GM18498 (cell line): ENCODE data around the gene MEF2A.

Experiments used
- ATAC-seq: cut with Tn5 transposase; IDR thresholded peaks from one replicate; pipeline ENCODE4 v1.9.1; 2021; ENCODE audit warnings: mild to moderate bottlenecking, moderate library complexity; ENCODE audit not compliant: unreplicated experiment

MEF2A gene

DNA sequence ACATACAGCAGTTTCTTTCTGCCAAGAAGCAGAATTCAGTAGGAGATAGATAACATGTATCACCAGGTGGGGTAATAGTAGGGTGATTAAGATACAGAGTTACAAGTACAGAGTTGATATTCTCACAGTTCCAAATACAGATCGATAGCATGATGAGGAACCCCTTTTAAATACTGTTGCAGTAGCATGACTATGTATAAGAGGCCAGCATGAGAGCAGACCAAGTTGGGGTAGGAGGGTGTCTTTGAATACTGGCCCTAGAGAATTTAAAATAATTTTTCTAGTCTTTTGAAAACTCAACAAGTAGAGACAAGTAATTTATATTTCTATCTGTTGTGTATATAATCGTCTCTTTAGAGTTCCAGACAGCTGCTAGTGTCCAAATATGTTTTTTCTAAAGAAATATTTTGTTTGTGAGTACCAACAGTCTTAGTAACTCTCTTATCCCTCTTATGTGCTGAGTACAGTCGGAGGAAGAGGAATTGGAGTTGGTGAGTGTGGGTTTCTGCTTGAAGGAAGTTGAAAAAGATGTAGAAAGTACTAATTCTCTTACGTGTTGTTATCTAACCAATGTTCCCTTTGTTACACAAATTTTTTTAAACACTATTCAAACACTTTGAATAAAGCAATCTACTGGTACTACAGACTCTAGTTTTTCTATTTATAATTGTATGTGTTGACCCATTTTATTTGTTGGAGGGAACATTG lies 137.3 kb downstream of the MEF2A start:
- ATAC-seq = no peak

DNA sequence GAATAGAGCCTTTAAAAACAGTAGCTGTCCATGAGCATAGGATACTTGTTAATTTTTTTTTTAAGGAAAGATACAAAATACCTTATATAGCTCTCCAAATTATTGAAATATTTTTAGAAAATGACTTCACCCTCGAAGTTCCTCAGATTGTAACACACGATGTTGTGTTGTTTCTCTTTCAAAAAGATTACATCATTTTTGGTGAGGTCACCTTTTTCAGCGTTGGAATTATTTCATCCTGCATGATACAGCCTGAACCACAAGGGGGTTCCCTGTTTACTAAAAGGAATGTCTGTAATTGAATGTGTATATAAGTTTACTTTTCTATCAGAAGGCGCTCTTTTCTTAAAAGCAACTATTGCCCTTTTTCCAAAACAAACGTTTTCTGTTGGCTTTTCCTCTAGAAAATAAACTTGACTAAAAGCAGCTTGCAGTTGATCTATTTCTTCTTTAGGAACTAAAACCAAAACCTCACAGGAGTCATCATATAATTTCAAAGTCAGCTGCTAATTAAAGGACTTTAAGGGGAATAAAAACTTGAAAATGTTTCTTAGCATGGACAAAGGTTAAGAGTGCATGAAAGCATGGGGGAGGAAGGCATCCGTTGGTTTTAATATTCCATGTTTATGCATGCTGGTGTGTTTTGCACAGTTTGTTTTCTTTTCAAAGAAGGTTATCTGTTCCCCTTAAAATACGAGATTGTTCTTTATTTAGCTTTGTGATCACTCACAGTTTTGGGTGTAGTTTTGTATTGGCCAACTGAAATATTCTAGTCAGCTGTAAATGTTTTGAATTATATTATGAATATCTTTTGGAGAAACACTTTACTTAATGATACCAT lies 138.0 kb downstream of the MEF2A start:
- ATAC-seq = peak; percentile 21

DNA sequence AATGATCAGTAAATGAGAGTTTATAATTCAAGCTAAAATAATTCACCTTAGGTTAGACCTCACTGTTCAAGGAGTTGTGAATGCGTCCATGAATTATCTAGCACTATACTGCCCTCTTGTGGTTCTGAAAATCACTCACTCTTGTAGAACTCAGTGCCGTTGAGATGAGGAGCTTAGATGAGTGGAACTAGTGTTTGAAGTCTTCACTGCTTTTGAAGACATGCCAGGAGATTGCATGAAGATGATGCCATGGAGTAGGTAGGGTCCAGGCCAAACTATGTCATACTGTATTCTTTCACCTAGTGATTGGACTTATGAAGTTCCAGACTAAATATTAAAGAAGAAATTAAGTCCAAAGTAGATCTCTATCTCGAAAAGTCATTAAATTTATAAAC lies 138.7 kb downstream of the MEF2A start:
- ATAC-seq = peak; percentile 74

DNA sequence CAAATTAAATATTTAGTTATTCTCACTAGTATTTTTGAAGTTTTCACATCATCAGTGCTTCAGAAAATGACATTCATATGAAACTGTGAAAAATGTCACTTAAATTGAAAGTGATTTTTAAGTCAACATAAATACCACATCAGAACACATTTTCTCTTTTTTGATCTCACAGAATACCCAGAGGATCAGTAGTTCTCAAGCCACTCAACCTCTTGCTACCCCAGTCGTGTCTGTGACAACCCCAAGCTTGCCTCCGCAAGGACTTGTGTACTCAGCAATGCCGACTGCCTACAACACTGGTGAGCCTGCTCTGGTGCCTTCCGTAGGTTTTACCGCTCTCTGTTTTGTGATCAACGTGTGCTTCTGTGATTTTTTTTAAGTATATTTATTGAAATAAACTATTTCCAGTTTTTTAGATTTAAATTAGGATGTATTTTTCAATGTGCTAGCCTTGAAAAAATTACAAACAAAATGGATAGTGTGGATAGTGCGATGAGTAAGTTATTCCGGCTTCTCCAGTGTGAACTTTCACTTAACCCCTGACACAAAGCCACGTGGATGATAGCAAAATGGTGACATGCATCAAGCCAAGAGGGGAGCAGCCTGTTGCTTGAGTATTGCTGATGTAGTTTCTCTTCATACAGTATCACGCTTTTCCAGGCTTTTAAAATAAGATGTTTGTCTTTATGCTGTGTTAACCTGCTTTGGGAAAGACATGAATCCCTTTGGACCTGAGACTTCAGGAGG lies 140.9 kb downstream of the MEF2A start:
- ATAC-seq = no peak

DNA sequence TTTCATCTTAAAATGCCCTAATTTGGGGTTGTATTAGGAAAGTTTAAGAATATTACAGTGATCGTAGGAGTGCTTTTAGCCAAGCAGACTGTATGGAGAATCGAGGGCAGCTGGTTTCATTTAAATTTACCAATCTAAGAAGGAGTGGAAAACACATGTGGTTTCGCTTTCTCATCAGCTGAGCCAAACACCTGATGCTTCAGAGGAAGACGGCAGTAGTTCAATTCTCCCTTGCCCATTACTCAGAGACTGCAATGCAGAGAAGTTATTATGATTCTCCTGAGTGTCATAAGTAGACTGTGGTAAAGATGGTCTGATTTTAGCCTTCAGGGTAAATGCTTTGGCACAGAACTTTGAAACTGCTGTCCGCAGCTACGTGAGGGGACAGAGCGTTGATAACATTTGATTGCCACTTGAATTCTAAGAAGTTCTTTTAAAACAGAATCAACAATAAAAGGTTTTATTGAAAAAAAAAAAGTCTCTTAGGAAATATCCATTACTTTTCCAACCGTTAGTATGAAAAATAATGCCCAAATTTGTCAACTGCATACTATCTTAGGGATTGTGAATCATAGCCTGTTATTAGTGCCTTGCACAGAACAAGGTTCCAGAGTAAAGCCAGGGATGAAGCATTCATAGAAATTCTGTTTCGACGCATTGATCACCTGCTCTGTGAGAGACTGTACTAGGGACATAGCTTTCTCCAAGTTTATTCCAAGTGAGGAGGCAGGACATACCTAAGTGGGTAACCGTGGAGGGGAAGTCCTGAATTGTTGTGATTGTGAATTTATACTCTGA lies 141.9 kb downstream of the MEF2A start:
- ATAC-seq = no peak

DNA sequence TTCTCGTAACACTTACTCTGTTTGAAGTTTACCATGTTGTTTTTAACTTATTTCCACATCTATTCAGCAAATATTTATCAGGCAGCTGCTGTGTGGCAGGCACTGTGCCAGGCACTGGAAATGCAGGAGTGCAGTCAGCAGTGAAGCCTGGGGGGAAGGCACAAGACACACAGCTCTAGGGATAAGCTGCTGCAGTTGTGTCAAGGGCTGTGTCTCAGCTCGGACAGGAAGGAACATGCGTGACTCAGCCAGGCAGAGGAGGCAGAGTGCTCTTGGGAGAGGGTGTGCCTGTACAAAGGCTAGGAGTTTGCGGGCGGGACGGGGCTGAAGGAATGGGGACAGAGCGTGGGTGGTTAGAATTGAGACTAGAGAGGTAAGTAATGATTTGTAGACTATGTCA lies 142.8 kb downstream of the MEF2A start:
- no peak for ATAC-seq

DNA sequence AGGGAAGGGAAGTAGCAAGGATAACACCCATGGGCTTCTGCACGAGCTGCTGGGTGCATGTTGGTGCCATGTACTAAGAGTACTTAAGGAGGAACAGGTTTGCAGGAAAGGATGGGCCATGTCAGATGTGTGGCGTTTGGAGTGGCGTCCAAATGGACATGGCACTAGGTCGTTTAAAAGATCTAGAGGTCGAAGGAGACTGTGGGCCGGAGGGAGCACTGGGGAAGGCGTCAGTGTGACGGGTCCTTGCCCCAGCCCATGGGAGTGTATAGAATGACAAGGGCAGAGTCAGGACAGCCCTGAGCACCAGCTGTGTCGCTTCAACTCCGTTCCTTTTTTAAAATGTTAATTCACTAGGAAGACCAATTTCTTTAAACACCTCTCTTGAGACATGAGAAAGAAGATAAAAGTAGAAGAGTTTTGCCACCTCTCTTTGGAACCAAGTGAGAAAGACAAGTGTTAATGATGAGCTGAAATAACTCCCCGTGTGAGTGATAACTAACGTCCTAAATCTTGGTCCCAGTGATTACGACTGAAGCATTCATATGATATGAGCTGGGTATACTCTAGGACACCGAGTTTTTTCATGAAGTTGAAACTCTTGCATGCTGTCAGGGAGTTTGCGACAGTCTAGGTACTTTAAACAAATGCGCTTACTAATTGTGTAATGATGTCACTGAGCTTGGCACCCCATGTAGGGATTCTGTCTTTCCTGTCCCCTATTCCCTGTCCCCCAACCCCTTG lies 143.6 kb downstream of the MEF2A start:
- ATAC-seq = no peak

DNA sequence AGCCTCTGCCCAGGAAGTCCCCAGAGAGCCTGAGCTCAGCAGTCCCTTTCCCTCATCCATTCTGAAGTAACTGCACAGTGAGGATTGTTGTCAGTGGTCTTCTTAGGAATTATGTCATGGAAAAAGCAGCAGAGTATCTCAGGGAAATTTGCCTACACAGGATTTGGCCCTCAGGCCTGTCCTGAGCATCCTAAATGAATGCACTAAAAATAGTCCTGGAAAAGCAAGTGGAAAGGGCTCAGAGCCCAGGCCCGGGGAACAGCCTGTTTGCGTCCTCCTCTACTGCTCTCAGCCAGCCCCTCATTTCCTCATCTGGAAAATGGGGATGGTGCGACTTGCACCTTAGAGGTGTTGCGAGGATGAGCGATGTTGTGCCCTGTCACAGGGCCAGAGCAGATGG lies 145.8 kb downstream of the MEF2A start:
- no peak for ATAC-seq

DNA sequence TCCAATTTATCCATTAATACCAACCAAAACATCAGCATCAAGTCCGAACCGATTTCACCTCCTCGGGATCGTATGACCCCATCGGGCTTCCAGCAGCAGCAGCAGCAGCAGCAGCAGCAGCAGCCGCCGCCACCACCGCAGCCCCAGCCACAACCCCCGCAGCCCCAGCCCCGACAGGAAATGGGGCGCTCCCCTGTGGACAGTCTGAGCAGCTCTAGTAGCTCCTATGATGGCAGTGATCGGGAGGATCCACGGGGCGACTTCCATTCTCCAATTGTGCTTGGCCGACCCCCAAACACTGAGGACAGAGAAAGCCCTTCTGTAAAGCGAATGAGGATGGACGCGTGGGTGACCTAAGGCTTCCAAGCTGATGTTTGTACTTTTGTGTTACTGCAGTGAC lies 146.6 kb downstream of the MEF2A start:
- no peak for ATAC-seq

DNA sequence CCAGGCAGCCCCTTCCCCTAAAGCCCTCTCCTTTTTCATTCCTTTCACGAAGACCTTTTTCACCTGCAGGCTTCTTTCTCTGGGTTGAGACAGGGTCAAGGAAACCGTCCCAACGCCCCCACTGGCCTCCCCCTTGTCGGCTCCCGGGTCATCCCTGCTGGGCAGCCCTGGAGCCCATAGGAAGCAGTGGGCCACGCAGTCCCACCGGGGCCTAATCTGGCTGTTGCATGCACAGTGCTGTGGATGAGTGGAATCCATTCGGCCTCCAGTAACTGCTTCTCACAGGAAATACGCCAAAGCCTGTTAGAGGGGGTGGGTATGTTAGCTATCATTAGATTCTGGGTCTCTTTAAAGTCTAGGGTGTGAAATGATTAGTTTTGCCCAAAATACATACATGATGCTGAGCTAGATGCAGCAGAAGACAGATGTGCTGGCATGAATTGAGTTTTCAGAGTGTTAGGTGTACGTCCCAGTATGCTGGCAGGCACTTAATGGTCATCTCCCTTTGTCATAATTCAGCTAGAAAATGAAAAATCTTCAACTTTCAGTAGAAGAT lies 150.8 kb downstream of the MEF2A start:
- no peak for ATAC-seq

DNA sequence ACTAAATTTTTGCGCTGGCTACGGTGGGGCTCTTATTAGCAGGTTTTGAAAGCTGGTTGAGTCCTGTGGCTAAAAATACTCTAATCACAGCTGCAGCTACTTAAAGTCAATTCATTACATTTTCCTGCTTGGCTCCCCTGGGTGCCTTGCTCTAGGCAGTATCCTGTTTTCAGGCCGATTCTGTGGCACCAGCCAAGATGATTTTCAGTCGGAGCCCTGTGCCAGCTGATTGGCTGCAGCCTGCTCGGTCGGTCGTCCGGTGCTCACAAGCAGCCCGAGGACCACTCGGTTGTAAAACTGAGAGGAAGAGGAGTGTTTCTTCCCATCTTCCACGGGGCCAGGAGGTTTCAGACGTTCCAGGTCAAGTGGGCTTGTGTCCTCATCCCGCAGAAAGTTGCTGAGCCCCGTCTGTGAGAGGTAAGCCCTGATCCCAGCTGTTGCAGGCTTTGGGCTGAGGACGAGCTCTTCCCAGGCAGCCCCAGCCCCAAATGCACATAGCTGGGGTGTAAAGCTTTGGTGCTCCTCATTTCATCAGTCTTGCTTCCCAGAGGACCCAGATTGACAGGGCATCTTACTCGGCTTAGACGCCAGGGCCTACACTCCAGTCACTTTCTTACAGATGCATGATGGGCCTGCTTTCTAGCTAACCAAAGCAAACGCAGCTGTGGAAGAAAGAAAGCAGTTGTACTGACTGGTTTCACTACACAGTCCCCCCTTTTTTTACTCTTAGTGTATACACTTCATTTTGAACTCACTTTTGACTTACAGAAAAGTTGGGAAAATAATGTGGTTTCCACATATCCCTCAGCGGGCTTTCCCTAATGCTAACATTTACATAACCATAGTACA lies 151.6 kb downstream of the MEF2A start:
- peak; percentile 36 for ATAC-seq

DNA sequence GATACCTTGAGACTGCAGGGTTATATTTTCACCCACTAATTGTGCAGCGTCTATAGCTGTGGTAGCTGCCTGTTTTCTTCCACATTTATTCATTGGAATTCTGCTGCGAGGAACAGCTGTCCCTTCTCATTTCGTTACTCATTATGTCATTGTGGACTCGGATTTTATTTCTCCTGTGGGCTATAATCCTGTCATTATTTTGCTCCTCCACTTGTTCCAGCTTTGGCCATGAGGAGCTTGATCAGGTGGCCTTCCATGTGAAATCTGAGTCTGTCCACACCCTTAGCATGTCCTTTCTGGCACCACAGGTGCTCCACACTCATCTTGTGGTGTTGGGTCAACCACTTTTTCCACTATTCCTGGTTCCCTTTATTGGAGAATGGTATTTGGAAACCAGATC lies 152.6 kb downstream of the MEF2A start:
- no peak for ATAC-seq

DNA sequence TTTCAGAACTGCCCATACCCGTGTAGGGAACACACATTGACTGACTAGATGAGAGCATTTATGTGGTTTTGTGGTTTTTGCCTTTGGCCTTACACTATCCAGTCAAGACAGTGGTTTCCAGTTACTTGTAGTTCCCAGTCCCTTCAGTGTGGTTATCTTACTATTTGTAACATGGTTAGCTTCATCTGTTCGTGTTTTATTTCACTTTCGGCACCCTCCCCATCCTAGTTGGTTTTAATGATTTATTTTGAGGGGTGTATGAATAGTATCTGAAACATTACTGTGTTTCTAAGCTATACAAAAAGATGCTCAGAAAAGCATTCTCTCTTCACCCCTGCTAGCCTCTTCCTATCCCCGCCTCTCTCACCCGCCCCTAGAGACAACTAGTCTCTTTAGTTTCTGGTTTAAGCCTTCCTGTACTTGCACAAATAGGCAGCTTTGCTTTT lies 153.3 kb downstream of the MEF2A start:
- peak; percentile 77 for ATAC-seq

DNA sequence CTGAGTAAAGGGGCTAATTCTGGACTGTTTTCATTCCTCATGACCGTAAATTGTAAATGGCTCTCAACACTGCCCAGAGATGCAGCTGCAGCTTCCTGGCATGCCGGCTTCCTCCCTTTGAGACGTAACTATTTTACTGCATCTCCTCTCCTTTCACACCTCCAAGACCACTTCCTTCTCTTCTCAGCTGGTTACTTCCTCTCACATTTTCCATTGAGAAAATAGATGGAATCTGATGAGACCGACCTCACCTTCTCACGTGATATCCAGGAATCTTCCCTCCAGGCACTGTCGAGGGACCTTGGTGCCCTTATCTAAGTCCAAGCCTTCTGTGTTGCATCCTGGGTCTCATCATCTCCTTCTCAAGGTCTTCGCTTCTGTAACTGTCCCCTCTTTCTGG lies 154.7 kb downstream of the MEF2A start:
- no peak for ATAC-seq

DNA sequence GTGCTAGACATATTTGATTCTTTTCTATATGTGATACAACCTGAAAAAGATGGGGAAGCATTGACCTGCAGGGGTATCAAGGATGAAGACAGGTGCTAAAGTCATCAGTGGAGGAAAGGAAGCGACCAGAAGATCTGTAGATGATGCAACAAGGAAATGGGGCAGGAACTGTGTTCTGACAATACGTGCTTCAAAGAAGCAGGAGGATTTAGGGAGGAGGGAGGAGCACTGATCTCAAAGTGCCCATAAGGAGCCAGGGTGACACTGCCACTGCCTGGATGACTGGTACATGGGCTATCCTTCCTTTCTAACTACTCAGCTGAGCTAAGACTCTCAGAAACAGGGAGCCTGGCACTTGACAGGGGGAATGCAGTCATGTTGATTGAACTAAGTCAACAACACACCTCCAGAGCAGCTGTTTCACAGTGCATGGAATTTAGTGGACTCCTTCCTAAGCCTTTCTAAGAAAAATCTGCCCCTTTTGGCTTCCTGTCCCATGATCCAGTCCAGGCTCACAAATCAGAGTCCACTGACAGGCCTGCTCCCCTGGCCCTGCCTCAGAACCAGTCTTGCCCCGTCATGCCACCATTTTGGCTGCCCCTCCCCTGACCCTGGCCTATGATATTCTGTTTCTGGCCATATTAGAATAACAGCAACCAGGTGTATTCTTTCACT lies 155.5 kb downstream of the MEF2A start:
- no peak for ATAC-seq

DNA sequence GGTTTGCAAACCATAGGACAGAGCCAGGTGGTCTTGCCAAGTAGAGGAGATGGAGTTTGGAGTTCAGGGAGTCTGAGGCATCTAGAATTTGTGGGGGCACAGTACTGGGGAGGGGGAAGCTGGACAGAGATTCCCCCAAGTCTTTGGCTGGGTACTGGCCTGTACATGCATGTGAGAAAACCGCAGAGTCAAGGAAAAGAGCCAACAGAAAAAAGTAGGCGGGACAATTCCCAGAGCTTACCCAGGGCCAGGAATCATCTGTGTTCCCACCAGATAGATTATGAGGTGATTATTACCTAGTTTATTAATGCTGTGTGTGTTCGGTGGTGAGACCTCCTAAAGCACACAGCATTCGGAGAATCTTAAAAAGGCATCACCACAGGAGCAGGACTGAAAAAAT lies 156.1 kb downstream of the MEF2A start:
- ATAC-seq = no peak

DNA sequence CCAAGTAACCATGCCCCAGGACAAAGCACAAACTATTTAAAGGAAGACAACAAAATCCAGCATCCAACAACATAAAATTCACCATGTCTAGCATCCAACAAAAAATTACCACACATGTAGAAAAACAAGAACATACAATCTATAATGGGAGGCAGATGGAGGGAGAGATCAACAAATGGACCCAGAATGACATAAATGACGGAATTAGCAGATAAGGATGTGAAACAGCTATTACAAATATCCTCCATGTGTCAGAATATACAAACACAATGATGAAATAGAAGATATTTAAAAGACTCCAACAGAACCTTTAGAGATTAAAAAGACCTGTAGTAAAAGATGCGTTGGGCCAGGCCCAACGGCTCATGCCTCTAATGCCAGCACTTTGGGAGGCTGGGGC lies 156.6 kb downstream of the MEF2A start:
- ATAC-seq = no peak

DNA sequence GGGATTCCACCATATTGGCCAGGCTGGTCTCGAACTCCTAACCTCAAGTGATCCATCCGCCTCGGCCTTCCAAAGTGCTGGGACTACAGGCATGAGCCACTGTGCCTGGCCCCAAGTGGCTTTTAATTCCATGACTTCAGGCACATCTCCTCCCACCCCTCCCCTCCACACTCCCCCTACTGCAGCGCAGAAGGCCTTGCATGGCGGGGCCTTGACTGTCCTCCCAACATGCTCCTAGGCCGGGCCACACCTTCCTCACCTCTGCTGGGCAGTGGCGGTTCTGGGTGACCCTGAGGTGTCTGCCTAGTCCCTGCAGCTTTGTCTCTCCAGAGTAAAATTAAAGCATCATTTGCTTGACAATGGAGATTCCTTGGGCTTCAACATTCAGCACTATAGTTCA lies 160.5 kb downstream of the MEF2A start:
- no peak for ATAC-seq
